Measurements from ENCODE around the gene RAB12.

The RAB12 gene

GRCh38 chr18:8688216-8688800, 79.1 kb downstream of the RAB12 start:
- no peak overlapping the region for H3K4me3 ChIP-seq (ENCODE audit: low read depth, low read length)
- no peak for TF ChIP-seq CTCF (IDR thresholded peaks at IDR 0.05; ENCODE audit: low read depth, low read length)

- no peak overlapping the region for H3K4me3 ChIP-seq (ENCODE audit: low read depth, low read length)
- TF ChIP-seq CTCF (IDR thresholded peaks at IDR 0.05; ENCODE audit: low read depth, low read length): no peak
Observed at GRCh38 chr18:8688816-8689215, 79.6 kb downstream of the RAB12 start.
